ENCODE results near the gene CBFB.

Gene CBFB

DNA sequence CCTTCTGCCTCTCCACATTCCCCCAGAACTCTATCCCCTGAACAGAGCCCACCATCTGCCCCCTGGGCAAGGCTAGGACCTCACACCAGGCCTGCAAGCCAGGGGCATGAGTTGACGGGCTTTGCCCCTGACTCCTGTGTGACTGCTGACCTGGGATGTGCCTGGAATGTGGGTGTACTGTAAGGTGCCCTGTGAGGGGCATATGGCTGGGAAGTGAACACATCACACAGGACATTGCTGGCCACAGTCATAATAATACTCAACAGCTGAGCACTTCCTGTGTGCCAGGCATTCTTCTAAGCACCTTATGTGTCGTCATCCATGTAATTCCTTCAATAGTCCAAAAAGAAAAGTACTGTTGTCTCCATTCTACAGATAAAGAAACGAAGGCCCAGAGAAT, 27.2 kb upstream of the CBFB start:
- Histone ChIP-seq H3K36me3 (peaks cover 0 to 10% (median 0%) of the 10 kb centered on the region in 3 donors), H3K9me3 (no peaks in the 10 kb centered on the region), H3K4me1 (peaks cover 0 to 28% (median 27%) of the 10 kb centered on the region in 4 donors), H3K27me3 (no peaks in the 10 kb centered on the region), H3K4me3 (no peak overlapping the region), H3K27ac (no peak overlapping the region)
- no peak for DNase-seq
- TF ChIP-seq CTCF (IDR thresholded peaks at IDR 0.05): no peak
- intact Hi-C loops (cut with DNase I; ENCODE audit: low total_unique reads): no loop called here

GRCh38 chr16:67006930-67007658, 21.9 kb upstream of the CBFB start:
- Histone ChIP-seq H3K27ac (no peak overlapping the region), H3K4me3 (no peak overlapping the region), H3K27me3 (no peaks in the 10 kb centered on the region), H3K36me3 (peaks cover 0 to 10% (median 0%) of the 10 kb centered on the region in 3 donors), H3K9me3 (no peaks in the 10 kb centered on the region), H3K4me1 (no peaks in the 10 kb centered on the region)
- intact Hi-C loops (cut with DNase I; ENCODE audit: low total_unique reads): no loop called here
- TF ChIP-seq CTCF (IDR thresholded peaks at IDR 0.05): no peak
- no peak for DNase-seq

DNA sequence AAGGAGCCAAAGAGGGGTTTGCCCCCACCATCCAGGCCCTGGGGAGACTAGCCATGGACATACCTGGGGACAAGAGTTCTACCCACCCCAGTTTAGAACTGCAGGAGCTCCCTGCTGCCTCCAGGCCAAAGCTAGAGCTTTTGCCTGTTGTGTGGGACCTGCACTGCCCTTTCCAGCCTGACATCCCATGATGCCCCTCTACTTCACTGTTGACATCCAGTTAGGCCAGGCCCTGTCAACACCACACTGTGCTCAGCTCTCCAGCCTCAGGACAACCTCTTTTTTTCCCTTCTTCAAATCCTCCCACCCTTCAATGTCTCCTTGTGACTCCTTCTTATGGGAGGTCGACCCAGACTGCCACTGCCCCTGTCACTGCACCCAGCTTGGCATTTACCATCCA, 19.8 kb upstream of the CBFB start:
- Histone ChIP-seq H3K9me3 (no peaks in the 10 kb centered on the region), H3K27ac (no peak overlapping the region), H3K36me3 (peaks cover 0 to 5% (median 0%) of the 10 kb centered on the region in 3 donors), H3K27me3 (no peaks in the 10 kb centered on the region), H3K4me3 (no peak overlapping the region), H3K4me1 (peaks cover 0 to 15% (median 10%) of the 10 kb centered on the region in 4 donors)
- TF ChIP-seq CTCF (IDR thresholded peaks at IDR 0.05): no peak
- intact Hi-C loops (cut with DNase I; ENCODE audit: low total_unique reads): no loop called here
- DNase-seq: no peak

- Histone ChIP-seq H3K4me3 (no peak overlapping the region), H3K9me3 (no peaks in the 10 kb centered on the region), H3K4me1 (peaks cover 0 to 28% (median 18%) of the 10 kb centered on the region in 4 donors), H3K36me3 (no peaks in the 10 kb centered on the region), H3K27ac (no peak overlapping the region), H3K27me3 (no peaks in the 10 kb centered on the region)
- intact Hi-C loops (cut with DNase I; ENCODE audit: low total_unique reads): no loop called here
- no peak for TF ChIP-seq CTCF (IDR thresholded peaks at IDR 0.05)
- DNase-seq: no peak
Measured at GRCh38 chr16:67011274-67011673, 17.7 kb upstream of the CBFB start.

DNA sequence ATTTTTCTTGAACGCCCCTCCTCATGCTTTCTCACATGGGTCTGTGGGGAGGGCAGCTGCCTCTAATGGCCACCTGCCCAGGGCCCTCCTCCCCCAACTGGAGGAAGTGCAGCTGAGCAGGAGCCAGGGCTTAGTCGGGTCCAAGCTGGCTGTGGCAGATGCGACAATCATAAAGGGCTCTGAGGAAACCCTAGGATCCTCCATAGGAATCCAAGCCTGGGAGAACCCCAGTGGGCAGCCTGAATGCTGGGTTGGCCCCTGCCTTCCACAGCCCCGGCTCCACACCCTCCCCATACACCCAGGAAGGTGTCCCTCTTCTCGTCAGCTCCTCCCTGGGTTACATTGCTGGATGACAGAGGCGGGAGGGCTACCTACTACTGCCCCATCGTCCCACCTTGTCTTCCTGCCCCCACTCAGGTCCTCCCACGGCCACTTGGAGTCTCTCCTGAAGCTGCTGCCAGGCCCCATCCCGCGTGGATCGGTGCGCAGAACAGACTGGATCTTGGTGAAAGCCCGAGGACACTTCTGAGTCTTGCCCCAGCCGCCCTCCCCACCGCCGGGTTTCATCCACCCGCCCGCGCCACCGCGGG, 15.6 kb upstream of the CBFB start:
- Histone ChIP-seq H3K27me3 (no peaks in the 10 kb centered on the region), H3K4me3 (peak overlapping the region; percentile 56 to 79), H3K27ac (peak overlapping the region; percentile 81 to 84), H3K9me3 (no peaks in the 10 kb centered on the region), H3K4me1 (peaks cover 0 to 28% (median 18%) of the 10 kb centered on the region in 4 donors), H3K36me3 (no peaks in the 10 kb centered on the region)
- TF ChIP-seq CTCF (IDR thresholded peaks at IDR 0.05): no peak
- intact Hi-C loops (cut with DNase I; ENCODE audit: low total_unique reads): no loop called here
- peak in 1 of 2 donors; percentile 71 for DNase-seq
